Measurements from ENCODE around the gene MARVELD2. TPM values are rescaled to one million over a fixed set of nuclear protein-coding genes. Genes with fewer than 3 reads are reported as not detected.
"Not testable (repeated sequence)": the region's sequence is repeated elsewhere in the genome, so short reads cannot be mapped to it uniquely, and the experiment has no call there.

Gene MARVELD2
- total and polyA plus RNA-seq, 5 donors = 0.23 to 1.8 (median 1.3) TPM

DNA sequence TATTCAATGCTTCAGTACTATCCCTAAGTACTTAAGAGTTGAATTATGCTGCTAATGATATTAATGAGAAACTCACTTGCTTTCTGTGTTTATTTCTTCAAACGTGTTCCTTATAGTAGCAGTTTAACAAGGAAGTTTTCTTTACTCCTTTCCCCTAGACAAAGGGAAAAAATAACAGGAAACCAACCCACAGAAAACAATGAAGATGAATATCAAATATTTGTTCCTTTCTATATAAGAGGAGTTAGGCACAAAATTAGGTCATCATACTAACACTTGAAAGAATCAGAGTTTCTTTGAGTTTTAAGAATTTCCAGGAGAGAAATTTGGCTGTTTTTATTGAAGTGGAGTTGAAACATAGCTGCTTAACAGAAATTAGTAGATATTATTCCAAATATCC is 62.3 kb downstream of the MARVELD2 start:
- ATAC-seq (peak in 1 of 2 donors; percentile 41), DNase-seq (no peak)
- Histone ChIP-seq H3K27ac (ENCODE audit: low read length) (no peak overlapping the region), H3K4me1 (ENCODE audit: control insufficient read depth, insufficient read depth, low read length) (no peaks in the 10 kb centered on the region), H3K27me3 (ENCODE audit: control insufficient read depth, insufficient read depth) (no peaks in the 10 kb centered on the region), H3K9me3 (ENCODE audit: control insufficient read depth, low read length) (no peaks in the 10 kb centered on the region), H3K4me3 (ENCODE audit: low read length) (no peak overlapping the region)
- WGBS = 21% methylated on average over 1 of the region's 1 CpG
- intact Hi-C loops (cut with DNase I) = no loop called here

GRCh38 chr5:69478296-69478695 is 63.4 kb downstream of the MARVELD2 start:
- H3K4me3 ChIP-seq (ENCODE audit: low read length); H3K27ac ChIP-seq (ENCODE audit: low read length); H3K9me3 ChIP-seq (ENCODE audit: control insufficient read depth, low read length); H3K4me1 ChIP-seq (ENCODE audit: control insufficient read depth, insufficient read depth, low read length); DNase-seq; intact Hi-C loops (cut with DNase I); H3K27me3 ChIP-seq (ENCODE audit: control insufficient read depth, insufficient read depth); ATAC-seq: not testable (repeated sequence)
- WGBS = 85% methylated on average over 7 of the region's 7 CpGs

DNA sequence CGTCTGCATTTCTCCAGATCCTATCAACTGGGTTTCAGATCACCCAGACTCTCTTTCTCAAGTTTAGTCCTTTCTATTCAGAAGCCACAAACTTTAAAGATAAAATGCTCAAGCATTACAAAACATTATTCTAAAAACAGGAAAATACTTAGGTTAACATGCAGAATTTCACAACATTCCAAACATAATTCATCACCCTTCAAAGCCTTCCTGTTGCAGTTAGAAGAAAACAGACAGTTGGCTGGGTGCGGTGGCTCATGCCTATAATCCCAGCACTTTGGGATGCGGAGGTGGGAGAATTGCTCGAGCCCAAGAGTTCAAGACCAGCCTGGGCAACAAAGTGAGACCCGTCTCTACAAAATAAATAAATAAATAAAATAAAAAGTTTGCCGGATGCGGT is 70.0 kb downstream of the MARVELD2 start:
- Histone ChIP-seq H3K4me1 (ENCODE audit: control insufficient read depth, insufficient read depth, low read length) (no peaks in the 10 kb centered on the region), H3K4me3 (ENCODE audit: low read length) (no peak overlapping the region), H3K9me3 (ENCODE audit: control insufficient read depth, low read length) (no peaks in the 10 kb centered on the region), H3K27me3 (ENCODE audit: control insufficient read depth, insufficient read depth) (no peaks in the 10 kb centered on the region), H3K27ac (ENCODE audit: low read length) (no peak overlapping the region)
- ATAC-seq (no peak), DNase-seq (no peak)
- WGBS = 76% methylated on average over 7 of the region's 7 CpGs
- intact Hi-C loops (cut with DNase I) = no loop called here

DNA sequence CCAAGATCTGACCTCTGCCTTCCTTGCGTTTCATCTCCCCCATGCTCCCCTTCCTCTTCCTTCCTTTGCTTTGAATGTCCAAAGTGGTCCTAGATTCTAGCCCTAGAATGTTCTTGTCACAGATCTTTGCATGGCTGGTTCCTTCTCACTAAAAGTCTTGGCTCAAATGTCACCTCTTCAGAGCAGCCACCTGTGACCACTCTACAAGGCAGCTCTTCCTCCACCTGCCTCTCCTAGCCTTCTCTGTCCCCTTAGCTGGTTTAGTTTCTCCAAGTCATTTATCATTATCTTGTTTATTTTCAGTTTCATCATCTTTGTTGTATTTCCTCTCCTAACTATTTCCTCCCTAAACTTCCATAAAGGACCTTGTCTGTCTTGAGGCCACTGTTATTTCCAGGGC is 70.6 kb downstream of the MARVELD2 start:
- 69% methylated on average over 1 of the region's 1 CpG for WGBS
- intact Hi-C loops (cut with DNase I) = no loop called here
- H3K4me3 ChIP-seq (ENCODE audit: low read length) = no peak overlapping the region

GRCh38 chr5:69489246-69489645 is 74.3 kb downstream of the MARVELD2 start:
- no peak overlapping the region for H3K4me3 ChIP-seq (ENCODE audit: low read length)
- no peaks in the 10 kb centered on the region for H3K4me1 ChIP-seq (ENCODE audit: control insufficient read depth, insufficient read depth, low read length)
- no peaks in the 10 kb centered on the region for H3K9me3 ChIP-seq (ENCODE audit: control insufficient read depth, low read length)
- no peaks in the 10 kb centered on the region for H3K27me3 ChIP-seq (ENCODE audit: control insufficient read depth, insufficient read depth)
- ATAC-seq = no peak
- DNase-seq = no peak
- H3K27ac ChIP-seq (ENCODE audit: low read length) = no peak overlapping the region
- 70% methylated on average over 4 of the region's 4 CpGs for WGBS
- intact Hi-C loops (cut with DNase I) = no loop called here

More for the DNA sequence above, 70.6 kb downstream of the MARVELD2 start:
- no peak overlapping the region for H3K27ac ChIP-seq (ENCODE audit: low read length)
- no peaks in the 10 kb centered on the region for H3K9me3 ChIP-seq (ENCODE audit: control insufficient read depth, low read length)
- no peaks in the 10 kb centered on the region for H3K27me3 ChIP-seq (ENCODE audit: control insufficient read depth, insufficient read depth)
- no peaks in the 10 kb centered on the region for H3K4me1 ChIP-seq (ENCODE audit: control insufficient read depth, insufficient read depth, low read length)
- DNase-seq (no peak), ATAC-seq (no peak)

- Histone ChIP-seq H3K27ac (ENCODE audit: low read length) (no peak overlapping the region), H3K27me3 (ENCODE audit: control insufficient read depth, insufficient read depth) (no peaks in the 10 kb centered on the region), H3K9me3 (ENCODE audit: control insufficient read depth, low read length) (no peaks in the 10 kb centered on the region), H3K4me3 (ENCODE audit: low read length) (no peak overlapping the region), H3K4me1 (ENCODE audit: control insufficient read depth, insufficient read depth, low read length) (no peaks in the 10 kb centered on the region)
- 76% methylated on average over 2 of the region's 2 CpGs for WGBS
- DNase-seq (no peak), ATAC-seq (no peak)
- intact Hi-C loops (cut with DNase I) = no loop called here
Measured at GRCh38 chr5:69491027-69491426, 76.1 kb downstream of the MARVELD2 start.

DNA sequence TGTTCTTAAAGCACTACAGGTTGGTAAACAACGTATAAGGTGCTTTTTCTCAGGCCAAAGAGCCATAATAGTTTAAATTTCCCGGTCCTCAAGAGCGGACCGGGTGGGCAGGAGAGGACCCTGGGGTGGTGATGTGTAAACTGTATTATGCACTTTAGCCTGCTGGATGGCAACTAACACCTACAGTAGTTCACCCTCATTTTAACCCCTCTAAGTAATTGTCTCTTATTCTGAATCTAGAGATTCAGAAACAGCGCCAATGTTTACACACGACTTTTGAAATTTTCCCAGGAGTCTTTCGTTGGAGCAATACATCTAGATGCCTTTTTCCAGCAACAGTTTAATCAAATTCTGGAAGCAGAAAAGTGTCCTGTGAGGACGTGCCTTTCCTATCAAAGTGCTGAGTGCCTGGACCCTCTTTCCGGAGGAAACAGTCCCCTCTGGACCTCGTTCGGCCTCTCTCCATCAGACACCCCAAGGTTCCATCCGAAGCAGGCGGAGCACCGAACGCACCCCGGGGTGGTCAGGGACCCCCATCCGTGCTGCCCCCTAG is 77.0 kb downstream of the MARVELD2 start:
- ATAC-seq (no peak), DNase-seq (no peak)
- Histone ChIP-seq H3K9me3 (ENCODE audit: control insufficient read depth, low read length) (no peaks in the 10 kb centered on the region), H3K4me1 (ENCODE audit: control insufficient read depth, insufficient read depth, low read length) (no peaks in the 10 kb centered on the region), H3K4me3 (ENCODE audit: low read length) (peak overlapping the region; percentile 55), H3K27ac (ENCODE audit: low read length) (no peak overlapping the region), H3K27me3 (ENCODE audit: control insufficient read depth, insufficient read depth) (no peaks in the 10 kb centered on the region)
- WGBS = 10% methylated on average over 17 of the region's 17 CpGs
- intact Hi-C loops (cut with DNase I) = no loop called here

DNA sequence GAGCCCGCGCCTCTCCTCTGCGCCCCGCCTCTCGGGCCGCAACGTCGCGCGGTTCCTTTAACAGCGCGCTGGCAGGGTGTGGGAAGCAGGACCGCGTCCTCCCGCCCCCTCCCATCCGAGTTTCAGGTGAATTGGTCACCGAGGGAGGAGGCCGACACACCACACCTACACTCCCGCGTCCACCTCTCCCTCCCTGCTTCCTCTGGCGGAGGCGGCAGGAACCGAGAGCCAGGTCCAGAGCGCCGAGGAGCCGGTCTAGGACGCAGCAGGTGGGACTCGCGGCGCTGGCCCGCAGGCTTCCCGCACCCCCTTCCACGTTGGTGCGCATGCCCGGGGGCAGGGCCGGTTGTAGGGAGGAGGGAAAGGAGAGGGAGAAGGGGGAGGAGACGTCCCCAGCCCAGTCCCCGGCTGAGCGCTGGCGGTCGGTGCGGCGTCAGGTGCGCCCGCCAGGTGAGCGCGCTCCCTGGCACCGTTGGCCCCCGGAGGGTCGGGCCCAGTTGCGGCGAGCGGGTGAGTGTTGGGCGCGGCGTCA is 77.5 kb downstream of the MARVELD2 start, which contains the start of gene OCLN:
TSS of gene OCLN (plus strand) at position 400 of the 532 bp plus-strand sequence. CDS start 11,455 bp downstream, outside the sequence.
- WGBS = under 1% methylated on average over 56 of the region's 56 CpGs
- Histone ChIP-seq H3K27me3 (ENCODE audit: control insufficient read depth, insufficient read depth) (no peaks in the 10 kb centered on the region), H3K4me1 (ENCODE audit: control insufficient read depth, insufficient read depth, low read length) (no peaks in the 10 kb centered on the region), H3K9me3 (ENCODE audit: control insufficient read depth, low read length) (no peaks in the 10 kb centered on the region), H3K27ac (ENCODE audit: low read length) (no peak within 1 kb of the TSS), H3K4me3 (ENCODE audit: low read length) (peak within 1 kb of the TSS; percentile 55)
- intact Hi-C loops (cut with DNase I) = no loop called here
- peak in 2 of 3 donors; percentile 14 to 58 for DNase-seq
- peak; percentile 84 to 85 for ATAC-seq

- intact Hi-C loops (cut with DNase I) = no loop called here
- DNase-seq (peak in 2 of 3 donors; percentile 47 to 50), ATAC-seq (peak; percentile 28 to 50)
- no peaks in the 10 kb centered on the region for H3K27me3 ChIP-seq (ENCODE audit: control insufficient read depth, insufficient read depth)
- H3K4me3 ChIP-seq (ENCODE audit: low read length) = peak overlapping the region; percentile 55
- H3K9me3 ChIP-seq (ENCODE audit: control insufficient read depth, low read length) = no peaks in the 10 kb centered on the region
- no peak overlapping the region for H3K27ac ChIP-seq (ENCODE audit: low read length)
- WGBS = under 1% methylated on average over 42 of the region's 42 CpGs
- H3K4me1 ChIP-seq (ENCODE audit: control insufficient read depth, insufficient read depth, low read length) = no peaks in the 10 kb centered on the region
Measured at GRCh38 chr5:69492923-69493395, 78.0 kb downstream of the MARVELD2 start.

DNA sequence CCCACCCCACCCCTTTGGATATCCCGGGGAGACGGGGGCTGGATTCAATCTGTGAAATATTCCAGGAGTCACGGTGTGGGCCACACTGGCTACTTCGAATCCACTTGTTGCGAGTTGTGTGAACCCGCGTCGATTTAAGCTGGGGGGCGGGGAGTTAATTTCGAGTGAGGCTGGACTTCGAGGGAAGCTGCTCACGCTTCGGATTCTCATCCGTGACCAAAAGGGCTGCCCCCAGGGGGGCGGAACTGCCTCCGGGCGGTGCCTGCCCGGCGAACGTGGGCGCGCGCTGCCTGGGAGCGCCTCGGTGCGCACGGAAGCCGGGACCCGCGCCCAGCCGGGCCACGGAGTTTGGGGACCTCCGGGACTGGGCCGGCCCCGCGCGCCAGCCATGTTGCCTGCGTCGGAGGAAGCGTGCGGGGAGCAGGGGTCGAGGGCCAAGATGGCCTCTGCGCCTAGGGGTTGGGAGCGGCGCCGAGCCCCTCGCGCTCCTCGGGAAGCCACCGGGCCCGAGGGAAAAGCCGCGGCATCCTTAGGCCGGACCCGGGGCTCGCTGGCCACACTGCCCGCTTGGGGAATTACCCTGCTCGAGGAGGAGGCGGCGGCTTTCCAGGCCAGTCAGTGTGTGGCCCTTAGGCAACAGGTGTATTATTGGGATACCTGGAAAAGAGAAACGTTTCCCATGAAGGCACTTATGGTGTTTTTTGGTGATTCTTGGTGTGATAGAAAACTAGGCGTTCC is 78.6 kb downstream of the MARVELD2 start:
- intact Hi-C loops (cut with DNase I) = no loop called here
- peak; percentile 17 to 65 (median 55) for DNase-seq
- H3K27ac ChIP-seq (ENCODE audit: low read length) = no peak overlapping the region
- no peaks in the 10 kb centered on the region for H3K27me3 ChIP-seq (ENCODE audit: control insufficient read depth, insufficient read depth)
- whole genome bisulfite sequencing = 3% methylated on average over 62 of the region's 62 CpGs
- peak overlapping the region; percentile 55 for H3K4me3 ChIP-seq (ENCODE audit: low read length)
- no peaks in the 10 kb centered on the region for H3K9me3 ChIP-seq (ENCODE audit: control insufficient read depth, low read length)
- no peaks in the 10 kb centered on the region for H3K4me1 ChIP-seq (ENCODE audit: control insufficient read depth, insufficient read depth, low read length)
- peak; percentile 73 to 78 for ATAC-seq
